H54 (cell line): Measurements from ENCODE around the gene DCTN2.

Source experiments
- DNase-seq: peaks from one replicate; pipeline ENCODE4 v3.0.0; 2011; ENCODE audit warnings: low spot score, mixed read lengths; ENCODE audit not compliant: insufficient read length
- FAIRE-seq: peaks from 3 replicates; lab custom pipeline; 2011; peaks lifted over from hg19 to GRCh38; lab: Jason Lieb, UNC
- POLR2A ChIP-seq: IDR thresholded peaks from 2 replicates; pipeline ENCODE4 v1.6.1; 2011; ENCODE audit warnings: low read depth, mild to moderate bottlenecking, low read length

DCTN2 gene

GRCh38 chr12:57549909-57550640 lies 3.1 kb upstream of the DCTN2 start, which contains the start of gene KIF5A:
Gene KIF5A, plus strand, starts transcription at chr12:57550044. Its CDS starts 228 bp downstream, at chr12:57550272.
- TF ChIP-seq POLR2A: peak; percentile 63
- FAIRE-seq: no peak
- peak; percentile 70 for DNase-seq

GRCh38 chr12:57549203-57549908 lies 2.4 kb upstream of the DCTN2 start:
- DNase-seq (no peak), FAIRE-seq (no peak)
- TF ChIP-seq POLR2A: no peak

GRCh38 chr12:57548488-57548887 lies 1.5 kb upstream of the DCTN2 start:
- no peak for TF ChIP-seq POLR2A
- DNase-seq (no peak), FAIRE-seq (no peak)

GRCh38 chr12:57548013-57548315 lies 972 bp upstream of the DCTN2 start:
- no peak for FAIRE-seq
- no peak for DNase-seq
- no peak for TF ChIP-seq POLR2A

- DNase-seq (no peak), FAIRE-seq (peak; percentile 73)
- no peak for TF ChIP-seq POLR2A
Measured at GRCh38 chr12:57547288-57548012, 458 bp upstream of the DCTN2 start.

- FAIRE-seq (no peak), DNase-seq (no peak)
- no peak for TF ChIP-seq POLR2A
Measured at GRCh38 chr12:57545809-57546437, 1.1 kb downstream of the DCTN2 start.

GRCh38 chr12:57543581-57543980 lies 3.4 kb downstream of the DCTN2 start:
- no peak for TF ChIP-seq POLR2A
- FAIRE-seq (no peak), DNase-seq (no peak)

GRCh38 chr12:57541717-57542116 lies 5.3 kb downstream of the DCTN2 start:
- no peak for TF ChIP-seq POLR2A
- no peak for FAIRE-seq
- no peak for DNase-seq

GRCh38 chr12:57541001-57541400 lies 6.0 kb downstream of the DCTN2 start:
- FAIRE-seq: no peak
- no peak for DNase-seq
- TF ChIP-seq POLR2A: no peak

- no peak for FAIRE-seq
- no peak for TF ChIP-seq POLR2A
Measured at GRCh38 chr12:57539134-57539768, 7.7 kb downstream of the DCTN2 start.

GRCh38 chr12:57536597-57536942 lies 10.4 kb downstream of the DCTN2 start:
- no peak for TF ChIP-seq POLR2A

More at GRCh38 chr12:57539134-57539768, 7.7 kb downstream of the DCTN2 start:
- no peak for DNase-seq

GRCh38 chr12:57535764-57536596 lies 11.0 kb downstream of the DCTN2 start:
- FAIRE-seq: no peak
- no peak for TF ChIP-seq POLR2A
- DNase-seq: no peak

More at GRCh38 chr12:57536597-57536942, 10.4 kb downstream of the DCTN2 start:
- DNase-seq: no peak
- FAIRE-seq: no peak
